ENCODE results near the gene UNC93A. TPM values are rescaled to one million over a fixed set of nuclear protein-coding genes. Genes with fewer than 3 reads are reported as not detected.

The UNC93A gene
- total RNA-seq, 1 donor: not detected

GRCh38 chr6:167296902-167297301, 5.8 kb downstream of the UNC93A start:
- TF ChIP-seq CTCF (IDR thresholded peaks at IDR 0.05; ENCODE audit: insufficient read depth, low read length): no peak
- no peak overlapping the region for H3K4me3 ChIP-seq (ENCODE audit: low read depth, low read length)
- DNase-seq (ENCODE audit: low read depth): no peak

- DNase-seq (ENCODE audit: low read depth): no peak
- H3K4me3 ChIP-seq (ENCODE audit: low read depth, low read length): no peak overlapping the region
- no peak for TF ChIP-seq CTCF (IDR thresholded peaks at IDR 0.05; ENCODE audit: insufficient read depth, low read length)
These were observed 7.0 kb downstream of the UNC93A start for GRCh38 chr6:167298127-167298526.

GRCh38 chr6:167299641-167300308, 8.7 kb downstream of the UNC93A start:
- no peak overlapping the region for H3K4me3 ChIP-seq (ENCODE audit: low read depth, low read length)
- DNase-seq (ENCODE audit: low read depth): no peak
- TF ChIP-seq CTCF (IDR thresholded peaks at IDR 0.05; ENCODE audit: insufficient read depth, low read length): no peak

- no peak for TF ChIP-seq CTCF (IDR thresholded peaks at IDR 0.05; ENCODE audit: insufficient read depth, low read length)
- no peak overlapping the region for H3K4me3 ChIP-seq (ENCODE audit: low read depth, low read length)
- no peak for DNase-seq (ENCODE audit: low read depth)
These were observed 10.0 kb downstream of the UNC93A start for GRCh38 chr6:167300902-167301777.

- TF ChIP-seq CTCF (IDR thresholded peaks at IDR 0.05; ENCODE audit: insufficient read depth, low read length): no peak
- no peak overlapping the region for H3K4me3 ChIP-seq (ENCODE audit: low read depth, low read length)
- DNase-seq (ENCODE audit: low read depth): no peak
These were observed 11.0 kb downstream of the UNC93A start for GRCh38 chr6:167302074-167302473.

- no peak for DNase-seq (ENCODE audit: low read depth)
- H3K4me3 ChIP-seq (ENCODE audit: low read depth, low read length): no peak overlapping the region
- no peak for TF ChIP-seq CTCF (IDR thresholded peaks at IDR 0.05; ENCODE audit: insufficient read depth, low read length)
These were observed 11.7 kb downstream of the UNC93A start for GRCh38 chr6:167302796-167303195.

Measured in fibroblast of the aortic adventitia (primary cell).